DOHH2 (cell line): ENCODE measurements around the gene COL9A2.

Source experiments
- H3F3A ChIP-seq: fragments of 200-600 bp; sonication (generic), shearing (Covaris generic); 2 replicates; pipeline ENCODE4 v1.6.0; 2016; ENCODE audit warnings: antibody characterized with exemption, mild to moderate bottlenecking; ENCODE audit not compliant: control insufficient read depth, insufficient read depth
- H3K27ac ChIP-seq: fragments of 200-600 bp; sonication (generic); 2 replicates; pipeline ENCODE4 v1.5.1; 2014; ENCODE audit warnings: low read depth, mild to moderate bottlenecking, low read length, moderate library complexity
- H3K27me3 ChIP-seq: fragments of 200-600 bp; sonication (generic); 2 replicates; pipeline ENCODE4 v1.6.1; 2014; ENCODE audit warnings: mild to moderate bottlenecking, low read length, mixed read lengths; ENCODE audit not compliant: control insufficient read depth
- H3K36me3 ChIP-seq: fragments of 200-600 bp; sonication (generic); 2 replicates; pipeline ENCODE4 v1.6.1; 2014; ENCODE audit warnings: mild to moderate bottlenecking, low read length, moderate library complexity, mixed read lengths; ENCODE audit not compliant: control insufficient read depth
- H3K4me1 ChIP-seq: fragments of 200-600 bp; sonication (generic); 2 replicates; pipeline ENCODE4 v1.6.1; 2014; ENCODE audit warnings: mild to moderate bottlenecking, low read length, mixed read lengths; ENCODE audit not compliant: control insufficient read depth
- H3K4me2 ChIP-seq: fragments of 200-600 bp; sonication (generic); 2 replicates; pipeline ENCODE4 v1.6.0; 2014; ENCODE audit warnings: mild to moderate bottlenecking, low read length, moderate library complexity
- H3K4me3 ChIP-seq: fragments of 200-600 bp; sonication (generic); 2 replicates; pipeline ENCODE4 v1.5.1; 2014; ENCODE audit warnings: mild to moderate bottlenecking, low read length, mixed read lengths
- H3K79me2 ChIP-seq: fragments of 200-600 bp; sonication (generic); 2 replicates; pipeline ENCODE4 v1.6.1; 2014; ENCODE audit warnings: mild to moderate bottlenecking, low read length, mixed read lengths; ENCODE audit not compliant: control insufficient read depth
- H3K9me2 ChIP-seq: fragments of 200-600 bp; sonication (generic); replicated peaks from 2 replicates; pipeline ENCODE4 v1.6.1; 2014; ENCODE audit warnings: mild to moderate bottlenecking, low read length, mixed read lengths; ENCODE audit not compliant: control insufficient read depth
- H3K9me3 ChIP-seq: fragments of 200-600 bp; sonication (generic); 2 replicates; pipeline ENCODE4 v1.6.1; 2014; ENCODE audit warnings: antibody characterized with exemption, low read length, mixed read lengths; ENCODE audit not compliant: control insufficient read depth, insufficient read depth
- H4K20me1 ChIP-seq: fragments of 200-600 bp; sonication (generic); 2 replicates; pipeline ENCODE4 v1.6.0; 2014; ENCODE audit warnings: low read depth, mild to moderate bottlenecking, antibody characterized with exemption, low read length, moderate library complexity; ENCODE audit not compliant: control insufficient read depth, insufficient read depth
- CTCF ChIP-seq: fragments of 200-600 bp; sonication (generic); IDR thresholded peaks from one replicate; pipeline ENCODE4 v1.5.1; 2014; ENCODE audit warnings: antibody characterized with exemption, mild to moderate bottlenecking, low read depth, low read length; ENCODE audit not compliant: poor library complexity, severe bottlenecking
- EZH2phosphoT487 ChIP-seq: fragments of 200-600 bp; sonication (generic); IDR thresholded peaks from 2 replicates; pipeline ENCODE4 v1.6.1; 2017; ENCODE audit warnings: borderline replicate concordance, mild to moderate bottlenecking, antibody characterized with exemption, low read length, moderate library complexity, mixed read lengths

The COL9A2 gene

GRCh38 chr1:40255231-40255630, 61.9 kb downstream of the COL9A2 start:
- peaks cover 47% of the 10 kb centered on the region for H3K79me2 ChIP-seq
- no peak for TF ChIP-seq CTCF
- TF ChIP-seq EZH2phosphoT487, result no peak

GRCh38 chr1:40252601-40253000, 64.5 kb downstream of the COL9A2 start:
- peaks cover 3% of the 10 kb centered on the region for H3F3A ChIP-seq
- no peaks in the 10 kb centered on the region for H3K9me3 ChIP-seq
- no peak for TF ChIP-seq EZH2phosphoT487
- TF ChIP-seq CTCF, result no peak
- H3K9me2 ChIP-seq, result no peaks in the 10 kb centered on the region
- peaks cover 11% of the 10 kb centered on the region for H3K4me1 ChIP-seq
- peaks cover 8% of the 10 kb centered on the region for H3K36me3 ChIP-seq
- H4K20me1 ChIP-seq, result no peaks in the 10 kb centered on the region
- H3K27me3 ChIP-seq, result no peaks in the 10 kb centered on the region
- H3K27ac ChIP-seq, result no peak overlapping the region
- H3K4me3 ChIP-seq, result no peak overlapping the region
- H3K79me2 ChIP-seq, result peaks cover 25% of the 10 kb centered on the region
- no peak overlapping the region for H3K4me2 ChIP-seq

More at GRCh38 chr1:40255231-40255630, 61.9 kb downstream of the COL9A2 start:
- Histone ChIP-seq H3K4me1 (peaks cover 11% of the 10 kb centered on the region), H3K4me3 (no peak overlapping the region), H3K4me2 (no peak overlapping the region), H4K20me1 (no peaks in the 10 kb centered on the region), H3K27ac (no peak overlapping the region), H3K36me3 (peaks cover 14% of the 10 kb centered on the region), H3F3A (peaks cover 3% of the 10 kb centered on the region), H3K9me3 (no peaks in the 10 kb centered on the region), H3K9me2 (no peaks in the 10 kb centered on the region), H3K27me3 (no peaks in the 10 kb centered on the region)

GRCh38 chr1:40251456-40251855, 65.6 kb downstream of the COL9A2 start:
- no peaks in the 10 kb centered on the region for H3K9me2 ChIP-seq
- H3K9me3 ChIP-seq, result no peaks in the 10 kb centered on the region
- no peak for TF ChIP-seq EZH2phosphoT487
- no peak for TF ChIP-seq CTCF
- H4K20me1 ChIP-seq, result no peaks in the 10 kb centered on the region
- H3K36me3 ChIP-seq, result peaks cover under 1% of the 10 kb centered on the region
- peaks cover 6% of the 10 kb centered on the region for H3K4me1 ChIP-seq
- H3F3A ChIP-seq, result 0 out of 2 replicates have a peak, but pooled peaks cover 2% of the 10 kb centered on the region
- peaks cover 14% of the 10 kb centered on the region for H3K79me2 ChIP-seq
- H3K27ac ChIP-seq, result no peak overlapping the region
- H3K27me3 ChIP-seq, result no peaks in the 10 kb centered on the region
- H3K4me3 ChIP-seq, result no peak overlapping the region
- H3K4me2 ChIP-seq, result no peak overlapping the region
